Measurements from ENCODE around the gene ALAS1. TPM values are rescaled to one million over a fixed set of nuclear protein-coding genes. Genes with fewer than 3 reads are reported as not detected.
A peak's percentile ranks its signal among the peaks of the same experiment; 100 is the strongest.

ALAS1 gene
- total RNA-seq, 4 donors from 2014 or later, result 31.1 to 50.5 (median 38.9) TPM

GRCh38 chr3:52245322-52246263, 47.6 kb downstream of the ALAS1 start, which contains the start of gene PPM1M:
Gene PPM1M, plus strand, starts transcription at chr3:52245759. Its CDS starts 66 bp downstream, at chr3:52245825.
- Histone ChIP-seq H3K36me3 (peaks cover 0 to 29% (median 25%) of the 10 kb centered on the region in 4 donors), H3K27ac (replicated peaks in 1 of 4) (peak within 1 kb of the TSS; percentile 88 to 90 (median 90)), H3K9me3 (no peaks in the 10 kb centered on the region), H3K4me1 (peaks cover 15 to 46% (median 41%) of the 10 kb centered on the region in 4 donors), H3K4me3 (peak within 1 kb of the TSS; percentile 65 to 83 (median 70)), H3K27me3 (no peaks in the 10 kb centered on the region)
- intact Hi-C loops (cut with DNase I), result no loop called here
- DNase-seq (ENCODE audit: extremely low spot score), result no peak
- TF ChIP-seq POLR2AphosphoS5 (IDR thresholded peaks at IDR 0.05) (peak; percentile 5 to 43), POLR2A (IDR thresholded peaks at IDR 0.05; ENCODE audit: low read depth) (no peak)
- TF ChIP-seq, protein P1, sequence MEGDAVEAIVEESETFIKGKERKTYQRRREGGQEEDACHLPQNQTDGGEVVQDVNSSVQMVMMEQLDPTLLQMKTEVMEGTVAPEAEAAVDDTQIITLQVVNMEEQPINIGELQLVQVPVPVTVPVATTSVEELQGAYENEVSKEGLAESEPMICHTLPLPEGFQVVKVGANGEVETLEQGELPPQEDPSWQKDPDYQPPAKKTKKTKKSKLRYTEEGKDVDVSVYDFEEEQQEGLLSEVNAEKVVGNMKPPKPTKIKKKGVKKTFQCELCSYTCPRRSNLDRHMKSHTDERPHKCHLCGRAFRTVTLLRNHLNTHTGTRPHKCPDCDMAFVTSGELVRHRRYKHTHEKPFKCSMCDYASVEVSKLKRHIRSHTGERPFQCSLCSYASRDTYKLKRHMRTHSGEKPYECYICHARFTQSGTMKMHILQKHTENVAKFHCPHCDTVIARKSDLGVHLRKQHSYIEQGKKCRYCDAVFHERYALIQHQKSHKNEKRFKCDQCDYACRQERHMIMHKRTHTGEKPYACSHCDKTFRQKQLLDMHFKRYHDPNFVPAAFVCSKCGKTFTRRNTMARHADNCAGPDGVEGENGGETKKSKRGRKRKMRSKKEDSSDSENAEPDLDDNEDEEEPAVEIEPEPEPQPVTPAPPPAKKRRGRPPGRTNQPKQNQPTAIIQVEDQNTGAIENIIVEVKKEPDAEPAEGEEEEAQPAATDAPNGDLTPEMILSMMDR (IDR thresholded peaks at IDR 0.05), result no peak
- WGBS, result 2% methylated on average over 49 of the region's 98 CpGs

DNA sequence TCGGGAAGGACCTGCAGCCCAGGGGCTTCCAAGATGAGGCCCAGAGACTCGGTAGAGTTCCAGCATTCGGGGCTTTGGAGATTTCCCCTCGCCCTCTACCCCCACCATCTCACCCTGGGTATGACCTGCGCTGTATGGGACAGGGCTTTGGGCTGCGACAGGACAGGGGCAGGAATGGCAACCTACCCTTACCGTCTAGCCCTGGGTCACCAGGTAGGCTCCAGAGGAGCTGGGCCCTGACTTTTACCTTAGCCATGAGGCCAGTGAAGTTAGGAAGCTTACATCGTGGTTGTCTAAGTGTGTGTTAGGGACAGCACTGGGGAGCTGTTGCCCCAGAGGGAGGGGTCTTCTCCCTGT, 48.3 kb downstream of the ALAS1 start:
- WGBS, result 28% methylated on average over 8 of the region's 8 CpGs
- Histone ChIP-seq H3K27me3 (no peaks in the 10 kb centered on the region), H3K4me3 (peak overlapping the region; percentile 65 to 83 (median 70)), H3K36me3 (peaks cover 2 to 35% (median 30%) of the 10 kb centered on the region in 4 donors), H3K4me1 (peaks cover 15 to 41% (median 37%) of the 10 kb centered on the region in 4 donors), H3K9me3 (no peaks in the 10 kb centered on the region), H3K27ac (replicated peaks in 1 of 4) (peak overlapping the region; percentile 88 to 90 (median 90))
- TF ChIP-seq, protein P1 (IDR thresholded peaks at IDR 0.05), result no peak
- no peak for TF ChIP-seq EP300 (IDR thresholded peaks at IDR 0.05)
- TF ChIP-seq POLR2A (IDR thresholded peaks at IDR 0.05; ENCODE audit: low read depth), result no peak
- no peak for TF ChIP-seq POLR2AphosphoS5 (IDR thresholded peaks at IDR 0.05)
- no peak for DNase-seq (ENCODE audit: extremely low spot score)
- intact Hi-C loops (cut with DNase I), result no loop called here

DNA sequence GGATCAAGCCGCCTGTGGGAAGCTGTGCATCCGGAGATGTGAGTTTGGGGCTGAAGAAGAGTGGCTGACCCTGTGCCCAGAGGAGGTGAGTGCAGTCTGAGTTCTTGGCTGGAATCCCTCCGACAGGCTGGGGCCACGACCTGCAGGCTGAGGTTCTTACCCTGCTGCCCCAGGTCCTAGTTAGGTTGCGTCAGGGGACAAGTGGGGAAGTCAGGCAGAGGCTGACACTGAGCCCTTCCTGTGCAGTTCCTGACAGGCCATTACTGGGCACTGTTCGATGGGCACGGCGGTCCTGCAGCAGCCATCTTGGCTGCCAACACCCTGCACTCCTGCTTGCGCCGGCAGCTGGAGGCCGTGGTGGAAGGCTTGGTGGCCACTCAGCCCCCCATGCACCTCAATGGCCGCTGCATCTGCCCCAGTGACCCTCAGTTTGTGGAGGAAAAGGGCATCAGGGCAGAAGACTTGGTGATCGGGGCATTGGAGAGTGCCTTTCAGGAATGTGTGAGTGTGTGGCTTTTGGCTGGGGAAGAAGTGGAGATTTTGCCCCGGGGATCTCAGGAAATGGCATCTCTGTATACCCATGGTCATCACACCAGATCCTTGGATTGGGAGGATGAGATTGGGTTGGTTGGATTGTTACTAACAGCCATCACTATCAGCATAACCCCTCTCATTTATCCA, 48.9 kb downstream of the ALAS1 start:
- intact Hi-C loops (cut with DNase I), result no loop called here
- 84% methylated on average over 10 of the region's 14 CpGs for WGBS
- Histone ChIP-seq H3K27me3 (no peaks in the 10 kb centered on the region), H3K27ac (replicated peaks in 1 of 4) (peak overlapping the region; percentile 88 to 90 (median 90)), H3K4me3 (peak overlapping the region; percentile 65 to 83 (median 70)), H3K9me3 (no peaks in the 10 kb centered on the region), H3K4me1 (peaks cover 15 to 41% (median 37%) of the 10 kb centered on the region in 4 donors), H3K36me3 (peaks cover 8 to 42% (median 36%) of the 10 kb centered on the region in 4 donors)
- no peak for TF ChIP-seq POLR2AphosphoS5 (IDR thresholded peaks at IDR 0.05)
- TF ChIP-seq POLR2A (IDR thresholded peaks at IDR 0.05; ENCODE audit: low read depth), result no peak
- TF ChIP-seq, protein P1 (IDR thresholded peaks at IDR 0.05), result no peak
- TF ChIP-seq EP300 (IDR thresholded peaks at IDR 0.05), result no peak
- DNase-seq (ENCODE audit: extremely low spot score), result no peak

DNA sequence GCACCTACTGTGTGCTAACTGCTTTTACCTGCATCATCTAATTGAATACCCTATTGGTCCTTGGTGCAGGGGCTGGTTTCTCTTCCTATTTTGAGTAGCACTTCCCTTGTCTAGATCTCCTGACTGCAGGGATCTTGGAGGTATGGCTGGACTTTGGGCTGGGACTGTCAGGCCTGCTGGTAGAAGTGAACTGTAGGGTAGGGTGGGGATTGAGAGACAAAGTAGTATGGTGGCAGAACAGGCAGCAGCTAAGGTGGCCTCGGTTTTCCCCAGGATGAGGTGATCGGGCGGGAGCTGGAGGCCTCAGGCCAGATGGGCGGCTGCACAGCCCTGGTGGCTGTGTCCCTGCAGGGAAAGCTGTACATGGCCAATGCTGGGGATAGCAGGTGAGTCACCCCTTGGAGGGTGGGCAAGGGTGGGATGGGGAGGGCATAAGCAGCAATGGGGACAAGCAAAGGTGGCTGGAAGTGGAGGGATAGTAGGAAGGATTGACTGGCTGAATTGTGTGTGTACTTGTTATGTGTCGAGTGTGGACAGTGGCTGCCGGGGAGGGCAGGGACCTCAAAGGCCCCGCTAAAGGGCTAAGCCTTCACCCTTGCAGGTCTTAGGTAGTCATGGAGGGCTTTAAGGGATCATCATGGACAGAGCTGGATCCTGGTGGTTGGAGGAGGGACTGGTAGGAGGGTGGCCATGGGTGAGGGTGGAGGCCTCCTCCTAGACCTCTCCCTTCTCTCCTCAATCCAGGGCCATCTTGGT, 49.6 kb downstream of the ALAS1 start:
- intact Hi-C loops (cut with DNase I), result no loop called here

More for the DNA sequence above, 49.6 kb downstream of the ALAS1 start:
- Histone ChIP-seq H3K9me3 (no peaks in the 10 kb centered on the region), H3K36me3 (peaks cover 9 to 49% (median 43%) of the 10 kb centered on the region in 4 donors), H3K4me3 (no peak overlapping the region), H3K27ac (replicated peaks in 1 of 4) (peak overlapping the region in 3 of 4 donors; percentile 34 to 90 (median 88)), H3K4me1 (peaks cover 15 to 41% (median 37%) of the 10 kb centered on the region in 4 donors), H3K27me3 (no peaks in the 10 kb centered on the region)
- no peak for DNase-seq (ENCODE audit: extremely low spot score)
- TF ChIP-seq POLR2A (IDR thresholded peaks at IDR 0.05; ENCODE audit: low read depth) (no peak), POLR2AphosphoS5 (IDR thresholded peaks at IDR 0.05) (no peak), EP300 (IDR thresholded peaks at IDR 0.05) (no peak)
- TF ChIP-seq, protein P1 (IDR thresholded peaks at IDR 0.05), result no peak
- 94% methylated on average over 7 of the region's 7 CpGs for WGBS

All from esophagus muscularis mucosa (tissue), 4 donors.